ENCODE data around the gene IRF4. TPM values are rescaled to one million over a fixed set of nuclear protein-coding genes. Genes with fewer than 3 reads are reported as not detected.

IRF4 gene
- total and polyA plus RNA-seq, 10 donors = 8.7 to 91.3 (median 46.3) TPM

GRCh38 chr6:429515-430121, 38.1 kb downstream of the IRF4 start:
- H3K36me3 ChIP-seq = no peaks in the 10 kb centered on the region
- no peak for DNase-seq
- H3K9me3 ChIP-seq = no peaks in the 10 kb centered on the region
- H3K4me1 ChIP-seq = peaks cover 0 to 11% (median 2%) of the 10 kb centered on the region in 6 donors
- WGBS, 5 donors = 73 to 78% (median 78%) methylated on average over 4 of the region's 4 CpGs
- H3K27me3 ChIP-seq (replicated peaks in 1 of 7) = peaks cover 0 to 4% (median 0%) of the 10 kb centered on the region in 7 donors
- no peak overlapping the region for H3K27ac ChIP-seq
- intact Hi-C loops (cut with DNase I; ENCODE audit: low total_unique reads) = no loop called here
- TF ChIP-seq POLR2AphosphoS5 (IDR thresholded peaks at IDR 0.05) = no peak
- no peak for TF ChIP-seq POLR2A (IDR thresholded peaks at IDR 0.05)
- TF ChIP-seq CTCF (IDR thresholded peaks at IDR 0.05 in 8 of 11, conservative IDR thresholded peaks at IDR 0.05 in 3 of 11) = no peak
- H3K4me3 ChIP-seq = no peak overlapping the region

- Histone ChIP-seq H3K4me3 (no peak overlapping the region), H3K27ac (no peak overlapping the region), H3K36me3 (no peaks in the 10 kb centered on the region), H3K9me3 (no peaks in the 10 kb centered on the region), H3K4me1 (peaks cover 0 to 17% (median 2%) of the 10 kb centered on the region in 6 donors), H3K27me3 (replicated peaks in 1 of 7) (peaks cover 0 to 4% (median 0%) of the 10 kb centered on the region in 7 donors)
- intact Hi-C loops (cut with DNase I; ENCODE audit: low total_unique reads) = no loop called here
- TF ChIP-seq CTCF (IDR thresholded peaks at IDR 0.05 in 8 of 11, conservative IDR thresholded peaks at IDR 0.05 in 3 of 11) = no peak
- WGBS, 5 donors = 78 to 85% (median 80%) methylated on average over 10 of the region's 10 CpGs
- no peak for DNase-seq
Measured at GRCh38 chr6:431504-431903, 40.0 kb downstream of the IRF4 start.

GRCh38 chr6:431986-432385, 40.4 kb downstream of the IRF4 start:
- H3K4me3 ChIP-seq = no peak overlapping the region
- H3K27me3 ChIP-seq (replicated peaks in 1 of 7) = peaks cover 0 to 4% (median 0%) of the 10 kb centered on the region in 7 donors
- intact Hi-C loops (cut with DNase I; ENCODE audit: low total_unique reads) = no loop called here
- no peaks in the 10 kb centered on the region for H3K36me3 ChIP-seq
- TF ChIP-seq POLR2AphosphoS5 (IDR thresholded peaks at IDR 0.05) (no peak), POLR2A (IDR thresholded peaks at IDR 0.05) (no peak), CTCF (IDR thresholded peaks at IDR 0.05 in 8 of 11, conservative IDR thresholded peaks at IDR 0.05 in 3 of 11) (no peak)
- no peaks in the 10 kb centered on the region for H3K9me3 ChIP-seq
- DNase-seq = no peak
- WGBS, 5 donors = 27 to 63% (median 56%) methylated on average over 6 of the region's 6 CpGs
- H3K4me1 ChIP-seq = peaks cover 0 to 17% (median 2%) of the 10 kb centered on the region in 6 donors
- H3K27ac ChIP-seq = no peak overlapping the region

DNA sequence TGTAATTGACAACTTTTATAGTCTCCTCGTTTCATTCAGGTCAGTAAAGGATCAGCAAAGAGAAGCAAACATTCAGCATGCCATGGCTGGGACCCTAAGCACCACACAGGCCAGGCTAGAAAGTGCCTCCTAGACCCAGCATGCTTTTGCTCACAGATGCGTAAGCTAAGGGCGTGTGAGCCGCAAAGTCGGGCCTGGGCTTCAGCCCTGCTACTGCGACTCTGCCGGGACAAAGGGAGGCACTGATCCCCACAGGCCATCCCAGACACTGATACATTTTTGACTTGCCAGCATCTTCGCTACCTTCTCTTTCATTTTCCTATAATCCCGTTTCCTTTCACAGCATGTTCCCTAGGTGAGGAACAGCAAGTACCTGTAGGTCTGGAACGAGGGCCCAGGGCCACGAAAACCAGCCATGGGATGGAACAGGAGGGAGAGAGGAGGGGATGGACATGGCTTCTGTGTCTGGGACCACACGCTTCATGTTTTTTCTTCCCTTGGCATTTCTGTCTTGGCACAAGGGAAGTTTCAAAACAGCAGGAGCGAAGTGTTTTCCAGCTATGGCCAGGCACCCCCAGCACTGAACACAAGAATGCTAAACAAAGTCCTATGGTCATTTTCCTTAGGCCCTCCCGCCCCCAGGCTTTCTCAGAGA, 42.6 kb downstream of the IRF4 start:
- TF ChIP-seq POLR2AphosphoS5 (IDR thresholded peaks at IDR 0.05) = no peak
- no peak for TF ChIP-seq POLR2A (IDR thresholded peaks at IDR 0.05)
- TF ChIP-seq CTCF (IDR thresholded peaks at IDR 0.05 in 8 of 11, conservative IDR thresholded peaks at IDR 0.05 in 3 of 11) = no peak
- Histone ChIP-seq H3K9me3 (no peaks in the 10 kb centered on the region), H3K4me3 (no peak overlapping the region), H3K4me1 (peaks cover 0 to 17% (median 2%) of the 10 kb centered on the region in 6 donors), H3K27me3 (replicated peaks in 1 of 7) (no peaks in the 10 kb centered on the region), H3K27ac (peak overlapping the region in 5 of 8 donors; percentile 38 to 65 (median 47)), H3K36me3 (no peaks in the 10 kb centered on the region)
- intact Hi-C loops (cut with DNase I; ENCODE audit: low total_unique reads) = no loop called here
- peak; percentile 63 for DNase-seq
- WGBS, 5 donors = 79 to 94% (median 86%) methylated on average over 14 of the region's 14 CpGs
